K562 (cell line): Measurements from ENCODE around the gene MXRA7. TPM values are rescaled to one million over a fixed set of nuclear protein-coding genes. Genes with fewer than 3 reads are reported as not detected.
A peak's percentile ranks its signal among the peaks of the same experiment; 100 is the strongest.

Experiments
- ATF3 ChIP-seq, 2 experiments: fragments of 450-650 bp in 1 of 2; sonication (generic) in 1 of 2; formaldehyde crosslinking in 1 of 2; IDR thresholded peaks in 1 of 2; conservative IDR thresholded peaks in 1 of 2; 2 replicates each; pipeline versions ENCODE4 v1.6.1 to v1.8.1; 2016 to 2023; ENCODE audit warnings: mild to moderate bottlenecking in 2 of 2, moderate library complexity in 2 of 2, inconsistent platforms in 1 of 2, missing genetic modification reagents in 1 of 2
- FOXK1 ChIP-seq: sonication (generic); formaldehyde crosslinking; IDR thresholded peaks from 2 replicates; pipeline ENCODE4 v1.8.0; 2022; ENCODE audit warnings: missing genetic modification reagents, mild to moderate bottlenecking, borderline replicate concordance
- FOXO4 ChIP-seq: fragments of 450-650 bp; formaldehyde crosslinking; IDR thresholded peaks from 2 replicates; pipeline ENCODE4 v1.4.0; 2020; ENCODE audit warnings: mild to moderate bottlenecking, moderate library complexity
- HBP1 ChIP-seq: fragments of 450-650 bp; formaldehyde crosslinking; IDR thresholded peaks from 2 replicates; pipeline ENCODE4 v1.4.0; 2022; ENCODE audit warnings: missing genetic modification characterization
- IRF2 ChIP-seq: sonication (generic); formaldehyde crosslinking; IDR thresholded peaks from 2 replicates; pipeline ENCODE4 v1.8.1; 2022; ENCODE audit warnings: mild to moderate bottlenecking, missing genetic modification reagents
- IRF9 ChIP-seq: fragments of 450-650 bp; IDR thresholded peaks from 2 replicates; pipeline ENCODE4 v1.6.1; 2016; ENCODE audit warnings: missing biosample characterization, missing genetic modification characterization
- POLR2B ChIP-seq: fragments of 450-650 bp; IDR thresholded peaks from 2 replicates; pipeline ENCODE4 v1.6.1; 2018; ENCODE audit warnings: low read depth; ENCODE audit not compliant: partially characterized antibody
- RAD21 ChIP-seq, 2 experiments: fragments of 250-450 bp in 1 of 2; fragments of 450-650 bp in 1 of 2; sonication (Bioruptor Pico) in 1 of 2; formaldehyde crosslinking in 1 of 2; IDR thresholded peaks in 1 of 2; conservative IDR thresholded peaks in 1 of 2; 2 replicates each; pipeline versions ENCODE4 v1.4.0 to v1.8.0; 2020 to 2022; ENCODE audit warnings: mild to moderate bottlenecking in 2 of 2, moderate library complexity in 1 of 2
- RAD51 ChIP-seq: fragments of 450-650 bp; IDR thresholded peaks from 2 replicates; pipeline ENCODE4 v1.7.1; 2016; ENCODE audit warnings: low read depth, mild to moderate bottlenecking, borderline replicate concordance
- TOE1 ChIP-seq, 2 experiments: fragments of 450-650 bp in 1 of 2; sonication (generic) in 1 of 2; formaldehyde crosslinking in 1 of 2; IDR thresholded peaks; 2 replicates each; pipeline versions ENCODE4 v1.7.1 to v1.8.0; 2016 to 2022; ENCODE audit warnings: borderline replicate concordance in 2 of 2, mild to moderate bottlenecking in 2 of 2, antibody characterized with exemption in 1 of 2, inconsistent platforms in 1 of 2, low read depth in 1 of 2, missing genetic modification reagents in 1 of 2, moderate library complexity in 1 of 2
- TSC22D4 ChIP-seq: fragments of 450-650 bp; IDR thresholded peaks from 2 replicates; pipeline ENCODE4 v1.6.1; 2016; ENCODE audit warnings: missing genetic modification characterization, missing biosample characterization, control low read depth
- ZNF384 ChIP-seq: IDR thresholded peaks from 2 replicates; pipeline ENCODE4 v1.6.1; 2012; ENCODE audit warnings: low read depth, low read length, improper control_type of control experiment
- polyA plus RNA-seq, 8 experiments: library from polyadenylated mRNA; depleted of rRNA in 4 of 8; stranded (reverse) in 5 of 8; unstranded in 3 of 8; fragments of >200 nt; fragmentation: Nextera tagmentation in 2 of 8; fragmentation: Illumina TruSeq in 1 of 8; extraction: Ambion mirVana in 2 of 8; extraction: Trizol in 1 of 8; gene quantifications; 2 replicates each; pipeline versions ENCODE4 v1.2.1 to v1.2.3, GENCODE V29; 2011 to 2014; ENCODE audit warnings: inconsistent platforms in 1 of 8, missing spikeins in 1 of 8
- total RNA-seq, 7 experiments: library from RNA; depleted of rRNA in 6 of 7; stranded (reverse); fragments of >200 nt in 6 of 7; fragmentation: Illumina TruSeq in 2 of 7; extraction: Trizol in 2 of 7; gene quantifications; 2 replicates each; pipeline versions ENCODE4 v1.2.1 to v1.2.3, GENCODE V29; 2011 to 2021; ENCODE audit warnings: low replicate concordance in 1 of 7
- TF ChIP-seq, protein P1 (sequence below): fragments of 250-450 bp; sonication (Bioruptor Pico); IDR thresholded peaks from 2 replicates; pipeline ENCODE4 v1.9.0; 2021; ENCODE audit warnings: mild to moderate bottlenecking, inconsistent platforms
- TF ChIP-seq, protein P2 (sequence below): sonication (generic); formaldehyde crosslinking; IDR thresholded peaks from 2 replicates; pipeline ENCODE4 v1.8.0; 2022; ENCODE audit warnings: mild to moderate bottlenecking, missing genetic modification reagents, borderline replicate concordance

MXRA7 gene
- total and polyA plus RNA-seq, 9 of the 15 experiments (the other 6 are each of a cell fraction or from before 2014, with no cell fraction given) = 2.6 to 38.4 (median 14.3) TPM

DNA sequence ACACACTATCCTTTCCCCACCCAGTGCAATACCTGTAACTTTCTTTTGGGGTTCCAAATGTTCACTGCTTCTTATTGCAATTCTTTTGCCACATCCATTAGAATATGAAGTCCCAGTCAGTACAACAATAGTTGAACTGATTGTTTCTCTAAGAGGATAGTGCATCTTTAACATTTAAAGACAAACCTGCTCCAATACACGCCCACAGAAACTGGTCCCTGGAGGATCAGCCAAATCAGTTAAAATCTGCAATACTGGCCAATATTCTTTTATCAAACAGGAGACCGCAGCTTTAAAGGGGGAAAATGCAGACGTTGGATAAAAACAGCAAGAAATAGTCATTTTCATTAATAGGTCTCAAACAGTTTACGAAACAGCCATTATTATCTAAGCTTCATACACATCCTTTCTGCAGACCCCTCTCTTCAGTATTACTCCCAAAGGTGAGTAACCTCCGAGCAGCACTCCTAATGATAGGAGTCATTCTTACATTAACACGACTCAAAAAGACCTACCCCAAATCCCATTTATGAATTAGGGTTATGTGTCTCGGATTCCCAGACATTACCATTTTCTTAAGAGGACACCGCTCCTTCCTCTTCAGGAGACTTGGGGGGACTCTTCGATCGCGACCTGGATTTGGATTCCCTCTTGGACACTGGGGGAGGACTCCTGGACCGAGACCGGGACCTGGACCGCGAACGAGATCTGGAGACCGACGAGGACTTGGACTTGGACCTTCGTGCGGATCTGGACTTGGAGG, 25.0 kb upstream of the MXRA7 start (continued):
- 0 out of 2 replicates have a peak, but pooled peaks have one; percentile 45 for TF ChIP-seq TOE1 (IDR thresholded peaks at IDR 0.05; ENCODE audit: borderline replicate concordance)
- no peak for TF ChIP-seq TOE1 (CRISPR knock-in tag; IDR thresholded peaks at IDR 0.05; ENCODE audit: borderline replicate concordance, low read depth)
- TF ChIP-seq RAD21 (CRISPR knock-in tag; conservative IDR thresholded peaks at IDR 0.05 in 1 of 2, IDR thresholded peaks at IDR 0.05 in 1 of 2) = no peak
- TF ChIP-seq ATF3 (IDR thresholded peaks at IDR 0.05) = no peak
- peak; percentile 24; the same call in 1 of the 2 replicates for TF ChIP-seq ATF3 (CRISPR knock-in tag; conservative IDR thresholded peaks at IDR 0.05)
- no peak for TF ChIP-seq IRF2 (CRISPR knock-in tag)
- no peak for TF ChIP-seq IRF9 (tag)
- no peak for TF ChIP-seq POLR2B
- TF ChIP-seq, protein P1, sequence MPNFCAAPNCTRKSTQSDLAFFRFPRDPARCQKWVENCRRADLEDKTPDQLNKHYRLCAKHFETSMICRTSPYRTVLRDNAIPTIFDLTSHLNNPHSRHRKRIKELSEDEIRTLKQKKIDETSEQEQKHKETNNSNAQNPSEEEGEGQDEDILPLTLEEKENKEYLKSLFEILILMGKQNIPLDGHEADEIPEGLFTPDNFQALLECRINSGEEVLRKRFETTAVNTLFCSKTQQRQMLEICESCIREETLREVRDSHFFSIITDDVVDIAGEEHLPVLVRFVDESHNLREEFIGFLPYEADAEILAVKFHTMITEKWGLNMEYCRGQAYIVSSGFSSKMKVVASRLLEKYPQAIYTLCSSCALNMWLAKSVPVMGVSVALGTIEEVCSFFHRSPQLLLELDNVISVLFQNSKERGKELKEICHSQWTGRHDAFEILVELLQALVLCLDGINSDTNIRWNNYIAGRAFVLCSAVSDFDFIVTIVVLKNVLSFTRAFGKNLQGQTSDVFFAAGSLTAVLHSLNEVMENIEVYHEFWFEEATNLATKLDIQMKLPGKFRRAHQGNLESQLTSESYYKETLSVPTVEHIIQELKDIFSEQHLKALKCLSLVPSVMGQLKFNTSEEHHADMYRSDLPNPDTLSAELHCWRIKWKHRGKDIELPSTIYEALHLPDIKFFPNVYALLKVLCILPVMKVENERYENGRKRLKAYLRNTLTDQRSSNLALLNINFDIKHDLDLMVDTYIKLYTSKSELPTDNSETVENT = no peak
- TF ChIP-seq, protein P2, sequence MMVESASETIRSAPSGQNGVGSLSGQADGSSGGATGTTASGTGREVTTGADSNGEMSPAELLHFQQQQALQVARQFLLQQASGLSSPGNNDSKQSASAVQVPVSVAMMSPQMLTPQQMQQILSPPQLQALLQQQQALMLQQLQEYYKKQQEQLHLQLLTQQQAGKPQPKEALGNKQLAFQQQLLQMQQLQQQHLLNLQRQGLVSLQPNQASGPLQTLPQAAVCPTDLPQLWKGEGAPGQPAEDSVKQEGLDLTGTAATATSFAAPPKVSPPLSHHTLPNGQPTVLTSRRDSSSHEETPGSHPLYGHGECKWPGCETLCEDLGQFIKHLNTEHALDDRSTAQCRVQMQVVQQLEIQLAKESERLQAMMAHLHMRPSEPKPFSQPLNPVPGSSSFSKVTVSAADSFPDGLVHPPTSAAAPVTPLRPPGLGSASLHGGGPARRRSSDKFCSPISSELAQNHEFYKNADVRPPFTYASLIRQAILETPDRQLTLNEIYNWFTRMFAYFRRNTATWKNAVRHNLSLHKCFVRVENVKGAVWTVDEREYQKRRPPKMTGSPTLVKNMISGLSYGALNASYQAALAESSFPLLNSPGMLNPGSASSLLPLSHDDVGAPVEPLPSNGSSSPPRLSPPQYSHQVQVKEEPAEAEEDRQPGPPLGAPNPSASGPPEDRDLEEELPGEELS (CRISPR knock-in tag) = no peak
- no peak for TF ChIP-seq HBP1 (CRISPR knock-in tag)
- no peak for TF ChIP-seq FOXO4 (CRISPR knock-in tag)
- peak; percentile 86; the same call in 1 of the 2 replicates for TF ChIP-seq FOXK1 (CRISPR knock-in tag)
- TF ChIP-seq ZNF384 = no peak
- no peak for TF ChIP-seq RAD51
- TF ChIP-seq TSC22D4 (tag) = no peak
